ENCODE data around the gene KATNAL1.

KATNAL1 gene

GRCh38 chr13:30157616-30157993 lies 149.7 kb downstream of the KATNAL1 start:
- DNase-seq (ENCODE audit: low read depth), result no peak
- no peak overlapping the region for H3K4me3 ChIP-seq (ENCODE audit: low read depth, low read length)
- TF ChIP-seq CTCF (conservative IDR thresholded peaks at IDR 0.05; ENCODE audit: low read depth, low read length), result no peak

GRCh38 chr13:30156826-30157615 lies 150.3 kb downstream of the KATNAL1 start:
- TF ChIP-seq CTCF (conservative IDR thresholded peaks at IDR 0.05; ENCODE audit: low read depth, low read length), result no peak
- no peak for DNase-seq (ENCODE audit: low read depth)
- H3K4me3 ChIP-seq (ENCODE audit: low read depth, low read length), result no peak overlapping the region

GRCh38 chr13:30156270-30156669 lies 151.1 kb downstream of the KATNAL1 start:
- no peak overlapping the region for H3K4me3 ChIP-seq (ENCODE audit: low read depth, low read length)
- no peak for TF ChIP-seq CTCF (conservative IDR thresholded peaks at IDR 0.05; ENCODE audit: low read depth, low read length)
- DNase-seq (ENCODE audit: low read depth), result no peak

GRCh38 chr13:30154931-30155330 lies 152.4 kb downstream of the KATNAL1 start:
- no peak for TF ChIP-seq CTCF (conservative IDR thresholded peaks at IDR 0.05; ENCODE audit: low read depth, low read length)
- no peak for DNase-seq (ENCODE audit: low read depth)

GRCh38 chr13:30154531-30154930 lies 152.8 kb downstream of the KATNAL1 start:
- no peak for DNase-seq (ENCODE audit: low read depth)
- TF ChIP-seq CTCF (conservative IDR thresholded peaks at IDR 0.05; ENCODE audit: low read depth, low read length), result no peak
- no peak overlapping the region for H3K4me3 ChIP-seq (ENCODE audit: low read depth, low read length)

More at GRCh38 chr13:30154931-30155330, 152.4 kb downstream of the KATNAL1 start:
- H3K4me3 ChIP-seq (ENCODE audit: low read depth, low read length), result no peak overlapping the region

- peak overlapping the region; percentile 17 for H3K4me3 ChIP-seq (ENCODE audit: low read depth, low read length)
- peak; percentile 57 for DNase-seq (ENCODE audit: low read depth)
- no peak for TF ChIP-seq CTCF (conservative IDR thresholded peaks at IDR 0.05; ENCODE audit: low read depth, low read length)
Observed at GRCh38 chr13:30153545-30154426, 153.6 kb downstream of the KATNAL1 start.

All from choroid plexus epithelial cell (primary cell).